Neural progenitor cell (in vitro differentiated cells): ENCODE results near the gene SLC47A1. TPM values are rescaled to one million over a fixed set of nuclear protein-coding genes. Genes with fewer than 3 reads are reported as not detected.

ENCODE experiments used
- DNase-seq: peaks from one replicate; pipeline ENCODE4 v3.0.0-alpha.2; 2016; ENCODE audit warnings: low spot score
- H2AFZ ChIP-seq: fragments of 200-600 bp; sonication (generic); replicated peaks from 2 replicates; pipeline ENCODE4 v1.6.1; 2016; ENCODE audit warnings: antibody characterized with exemption
- H3F3A ChIP-seq: fragments of 200-600 bp; sonication (generic); 2 replicates; pipeline ENCODE4 v1.6.1; 2016; ENCODE audit warnings: antibody characterized with exemption, low read depth
- H3K27ac ChIP-seq: fragments of 200-600 bp; sonication (generic); 2 replicates; pipeline ENCODE4 v1.5.1; 2016; ENCODE audit warnings: mild to moderate bottlenecking
- H3K27me3 ChIP-seq: fragments of 200-600 bp; sonication (generic); 2 replicates; pipeline ENCODE4 v1.6.1; 2016; ENCODE audit warnings: mild to moderate bottlenecking, moderate library complexity
- H3K36me3 ChIP-seq: fragments of 200-600 bp; sonication (generic); 2 replicates; pipeline ENCODE4 v1.5.1; 2016
- H3K4me1 ChIP-seq: fragments of 200-600 bp; sonication (generic); 2 replicates; pipeline ENCODE4 v1.6.1; 2016; ENCODE audit warnings: mixed run types
- H3K4me2 ChIP-seq: fragments of 200-600 bp; sonication (generic); 2 replicates; pipeline ENCODE4 v1.6.1; 2016
- H3K4me3 ChIP-seq: fragments of 200-600 bp; sonication (generic); 2 replicates; pipeline ENCODE4 v1.5.1; 2016
- H3K79me2 ChIP-seq: fragments of 200-600 bp; sonication (generic); 2 replicates; pipeline ENCODE4 v1.6.1; 2016; ENCODE audit warnings: low read depth
- H3K9ac ChIP-seq: fragments of 200-600 bp; sonication (generic); 2 replicates; pipeline ENCODE4 v1.6.1; 2016
- H3K9me3 ChIP-seq: fragments of 200-600 bp; sonication (generic); 2 replicates; pipeline ENCODE4 v1.5.1; 2016; ENCODE audit warnings: low read depth
- H4K20me1 ChIP-seq: fragments of 200-600 bp; sonication (generic); 2 replicates; pipeline ENCODE4 v1.6.1; 2016; ENCODE audit warnings: low read depth
- H3K27ac Mint-ChIP-seq: 3 replicates; pipeline ENCODE4 v1.8.0; 2021; ENCODE audit warnings: mixed read lengths
- H3K27me3 Mint-ChIP-seq: 2 replicates; pipeline ENCODE4 v1.8.0; 2022; ENCODE audit warnings: low read depth, mild to moderate bottlenecking, inconsistent platforms, moderate library complexity, mixed read lengths; ENCODE audit not compliant: insufficient read depth
- H3K36me3 Mint-ChIP-seq: 3 replicates; pipeline ENCODE4 v1.8.0; 2021; ENCODE audit warnings: mixed read lengths
- H3K4me1 Mint-ChIP-seq: 3 replicates; pipeline ENCODE4 v1.8.0; 2021; ENCODE audit warnings: mixed read lengths
- H3K4me3 Mint-ChIP-seq: 3 replicates; pipeline ENCODE4 v1.8.0; 2021; ENCODE audit warnings: mild to moderate bottlenecking, moderate library complexity, mixed read lengths
- H3K9me3 Mint-ChIP-seq: 3 replicates; pipeline ENCODE4 v1.8.0; 2020; ENCODE audit warnings: mixed read lengths
- EZH2 ChIP-seq: fragments of 200-600 bp; sonication (generic); IDR thresholded peaks from 2 replicates; pipeline ENCODE4 v1.6.1; 2017; ENCODE audit warnings: antibody characterized with exemption, mild to moderate bottlenecking, moderate library complexity
- EZH2phosphoT487 ChIP-seq: fragments of 200-600 bp; sonication (generic); IDR thresholded peaks from 2 replicates; pipeline ENCODE4 v1.6.1; 2017; ENCODE audit warnings: antibody characterized with exemption
- total RNA-seq: library from RNA; depleted of rRNA; stranded (reverse); fragments of >200 nt; gene quantifications from 2 replicates; pipeline ENCODE4 v1.2.3, GENCODE V29; 2015; ENCODE audit warnings: low replicate concordance
- TF ChIP-seq, protein P1 (sequence below): fragments of 200-600 bp; sonication (generic); IDR thresholded peaks from 2 replicates; pipeline ENCODE4 v1.5.1; 2017; ENCODE audit warnings: antibody characterized with exemption, mild to moderate bottlenecking

The SLC47A1 gene, protein sequence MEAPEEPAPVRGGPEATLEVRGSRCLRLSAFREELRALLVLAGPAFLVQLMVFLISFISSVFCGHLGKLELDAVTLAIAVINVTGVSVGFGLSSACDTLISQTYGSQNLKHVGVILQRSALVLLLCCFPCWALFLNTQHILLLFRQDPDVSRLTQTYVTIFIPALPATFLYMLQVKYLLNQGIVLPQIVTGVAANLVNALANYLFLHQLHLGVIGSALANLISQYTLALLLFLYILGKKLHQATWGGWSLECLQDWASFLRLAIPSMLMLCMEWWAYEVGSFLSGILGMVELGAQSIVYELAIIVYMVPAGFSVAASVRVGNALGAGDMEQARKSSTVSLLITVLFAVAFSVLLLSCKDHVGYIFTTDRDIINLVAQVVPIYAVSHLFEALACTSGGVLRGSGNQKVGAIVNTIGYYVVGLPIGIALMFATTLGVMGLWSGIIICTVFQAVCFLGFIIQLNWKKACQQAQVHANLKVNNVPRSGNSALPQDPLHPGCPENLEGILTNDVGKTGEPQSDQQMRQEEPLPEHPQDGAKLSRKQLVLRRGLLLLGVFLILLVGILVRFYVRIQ
- total RNA-seq = 1.9 and 2.1 TPM in 2 replicates

DNA sequence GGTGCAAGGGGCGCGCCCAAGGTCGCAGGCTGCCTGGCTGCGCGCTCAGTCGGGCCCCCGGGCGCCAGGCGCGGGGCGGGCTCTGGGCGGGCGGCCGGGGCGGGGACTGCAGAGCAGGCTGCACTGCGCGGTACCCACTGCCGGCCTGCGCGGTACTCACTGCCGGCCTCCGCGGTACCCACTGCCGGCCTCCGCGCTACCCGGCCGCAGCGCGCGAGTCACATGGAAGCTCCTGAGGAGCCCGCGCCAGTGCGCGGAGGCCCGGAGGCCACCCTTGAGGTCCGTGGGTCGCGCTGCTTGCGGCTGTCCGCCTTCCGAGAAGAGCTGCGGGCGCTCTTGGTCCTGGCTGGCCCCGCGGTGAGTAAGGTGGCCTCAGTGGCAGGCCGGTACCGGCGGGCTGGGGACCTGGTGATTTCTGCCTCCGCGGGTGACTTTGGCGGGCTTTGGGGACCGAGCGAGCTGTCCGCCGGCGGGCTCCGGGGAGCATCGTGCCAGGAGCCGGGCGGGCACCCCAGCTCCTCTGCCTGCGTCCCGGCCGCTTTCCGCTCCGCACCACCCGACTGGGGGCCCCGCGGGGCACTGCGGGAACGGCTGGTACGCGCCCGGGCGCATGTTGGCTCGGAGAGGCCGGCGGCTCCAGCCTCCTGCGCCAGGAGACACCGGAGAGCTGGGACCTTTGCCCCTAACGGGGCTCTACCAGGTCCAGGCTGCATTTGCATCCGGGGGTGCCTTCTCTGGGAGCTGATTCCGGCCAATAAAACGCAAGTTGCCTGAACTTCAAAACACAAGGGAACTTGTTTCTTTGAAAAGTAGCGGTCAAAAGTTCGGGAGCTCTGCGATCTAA, at the start of gene SLC47A1:
TSS of gene SLC47A1 (plus strand) at position 137 of the 844 bp plus-strand sequence. CDS start at position 223, 86 bp downstream.
- peak; percentile 67 for DNase-seq
- no peaks in the 10 kb centered on the region for H3K36me3 ChIP-seq
- H3K4me1 ChIP-seq = peaks cover 5% of the 10 kb centered on the region
- peaks cover 8% of the 10 kb centered on the region for H3F3A ChIP-seq
- H4K20me1 ChIP-seq = no peaks in the 10 kb centered on the region
- no peak within 1 kb of the TSS for H3K9ac ChIP-seq
- no peak within 1 kb of the TSS for H3K27ac ChIP-seq
- peak within 1 kb of the TSS; percentile 95 for H3K4me2 ChIP-seq
- peak within 1 kb of the TSS; percentile 63 for H3K4me3 ChIP-seq
- TF ChIP-seq, protein P1, sequence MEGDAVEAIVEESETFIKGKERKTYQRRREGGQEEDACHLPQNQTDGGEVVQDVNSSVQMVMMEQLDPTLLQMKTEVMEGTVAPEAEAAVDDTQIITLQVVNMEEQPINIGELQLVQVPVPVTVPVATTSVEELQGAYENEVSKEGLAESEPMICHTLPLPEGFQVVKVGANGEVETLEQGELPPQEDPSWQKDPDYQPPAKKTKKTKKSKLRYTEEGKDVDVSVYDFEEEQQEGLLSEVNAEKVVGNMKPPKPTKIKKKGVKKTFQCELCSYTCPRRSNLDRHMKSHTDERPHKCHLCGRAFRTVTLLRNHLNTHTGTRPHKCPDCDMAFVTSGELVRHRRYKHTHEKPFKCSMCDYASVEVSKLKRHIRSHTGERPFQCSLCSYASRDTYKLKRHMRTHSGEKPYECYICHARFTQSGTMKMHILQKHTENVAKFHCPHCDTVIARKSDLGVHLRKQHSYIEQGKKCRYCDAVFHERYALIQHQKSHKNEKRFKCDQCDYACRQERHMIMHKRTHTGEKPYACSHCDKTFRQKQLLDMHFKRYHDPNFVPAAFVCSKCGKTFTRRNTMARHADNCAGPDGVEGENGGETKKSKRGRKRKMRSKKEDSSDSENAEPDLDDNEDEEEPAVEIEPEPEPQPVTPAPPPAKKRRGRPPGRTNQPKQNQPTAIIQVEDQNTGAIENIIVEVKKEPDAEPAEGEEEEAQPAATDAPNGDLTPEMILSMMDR = no peak
- TF ChIP-seq EZH2phosphoT487 (peak; percentile 57), EZH2 (peak; percentile 75)
- H2AFZ ChIP-seq = peak within 1 kb of the TSS; percentile 98
- Mint-ChIP-seq H3K4me3 (peak within 1 kb of the TSS; percentile 83), H3K36me3 (no peaks in the 10 kb centered on the region), H3K4me1 (peaks cover 14% of the 10 kb centered on the region), H3K27me3 (peaks cover 37% of the 10 kb centered on the region), H3K9me3 (peaks cover 2% of the 10 kb centered on the region), H3K27ac (no peak within 1 kb of the TSS)
- no peaks in the 10 kb centered on the region for H3K9me3 ChIP-seq
- H3K79me2 ChIP-seq = no peaks in the 10 kb centered on the region
- H3K27me3 ChIP-seq = peaks cover 56% of the 10 kb centered on the region

DNA sequence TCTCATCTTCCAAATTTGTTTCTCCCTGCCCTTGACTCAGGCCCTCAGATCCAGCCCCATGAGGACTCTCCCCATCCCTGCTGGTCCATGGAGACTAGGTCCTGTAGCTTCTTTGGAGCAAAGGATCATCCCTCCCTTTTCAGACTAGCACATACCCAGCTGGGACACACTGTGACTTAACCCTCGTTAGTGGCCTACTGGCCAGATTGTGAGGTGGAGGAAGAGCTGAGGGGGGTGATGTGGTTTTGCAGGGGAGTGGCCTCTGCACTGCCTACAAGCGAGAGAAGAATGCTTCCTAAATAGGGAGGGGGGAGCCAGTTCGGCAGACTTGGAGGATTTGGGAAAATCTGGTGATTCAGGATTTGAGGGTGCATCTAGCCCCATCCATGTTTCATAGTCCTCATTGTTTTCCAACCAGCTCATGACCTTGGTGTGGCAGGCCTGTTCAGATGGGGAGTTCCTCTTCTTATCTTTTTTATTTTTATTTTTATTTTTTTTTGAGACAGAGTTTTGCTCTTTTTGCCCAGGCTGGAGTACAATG, 47.8 kb upstream of the SLC47A1 start:
- Mint-ChIP-seq H3K36me3 (no peaks in the 10 kb centered on the region), H3K4me3 (peak overlapping the region; percentile 9), H3K27ac (no peak overlapping the region), H3K9me3 (peaks cover 2% of the 10 kb centered on the region), H3K4me1 (peaks cover 11% of the 10 kb centered on the region), H3K27me3 (peaks cover 9% of the 10 kb centered on the region)
- H3K4me1 ChIP-seq = peaks cover 5% of the 10 kb centered on the region
- H3K4me2 ChIP-seq = no peak overlapping the region
- DNase-seq = no peak
- no peaks in the 10 kb centered on the region for H3F3A ChIP-seq
- no peak overlapping the region for H3K9ac ChIP-seq
- no peaks in the 10 kb centered on the region for H3K9me3 ChIP-seq
- H3K27ac ChIP-seq = no peak overlapping the region
- no peaks in the 10 kb centered on the region for H3K27me3 ChIP-seq
- H3K4me3 ChIP-seq = no peak overlapping the region
- no peaks in the 10 kb centered on the region for H4K20me1 ChIP-seq
- TF ChIP-seq, protein P1 = no peak
- TF ChIP-seq EZH2phosphoT487 (no peak), EZH2 (no peak)
- H2AFZ ChIP-seq = no peak overlapping the region
- no peaks in the 10 kb centered on the region for H3K79me2 ChIP-seq
- H3K36me3 ChIP-seq = no peaks in the 10 kb centered on the region

DNA sequence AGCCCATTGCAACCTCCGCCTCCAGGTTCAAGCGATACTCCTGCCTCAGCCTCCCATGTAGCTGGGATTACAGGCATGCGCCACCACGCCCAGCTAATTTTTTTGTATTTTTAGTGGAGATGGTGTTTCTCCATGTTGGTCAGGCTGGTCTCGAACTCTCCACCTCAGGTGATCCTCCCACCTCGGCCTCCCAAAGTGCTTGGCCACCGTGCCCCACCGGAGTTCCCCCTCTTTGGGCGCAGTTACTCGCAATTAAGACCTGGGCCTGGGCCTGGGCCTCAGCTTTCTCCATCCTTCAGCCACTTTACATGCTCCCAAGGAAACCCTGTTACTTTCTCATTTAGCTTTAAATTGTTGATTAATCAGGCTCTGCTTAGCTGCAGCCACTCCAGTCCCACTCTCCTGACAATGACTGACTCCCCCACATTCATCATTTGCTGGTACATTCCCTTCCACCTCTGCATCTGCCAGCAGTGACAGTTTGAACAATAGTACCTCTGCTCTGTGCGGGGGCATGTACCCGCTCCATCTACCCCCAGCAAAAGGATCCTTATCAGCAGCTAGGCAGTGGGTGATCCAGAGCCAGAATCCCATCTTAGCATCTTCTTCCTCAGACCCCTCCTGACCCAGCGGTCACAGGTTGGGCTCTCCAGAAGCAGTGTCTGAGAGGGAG, 47.2 kb upstream of the SLC47A1 start:
- peak overlapping the region; percentile 38 for H3K27ac Mint-ChIP-seq

More for the DNA sequence above, 47.2 kb upstream of the SLC47A1 start:
- no peak overlapping the region for H3K4me3 ChIP-seq
- Mint-ChIP-seq H3K9me3 (peaks cover 2% of the 10 kb centered on the region), H3K36me3 (no peaks in the 10 kb centered on the region), H3K27me3 (peaks cover 9% of the 10 kb centered on the region), H3K4me3 (peak overlapping the region; percentile 27), H3K4me1 (peaks cover 11% of the 10 kb centered on the region)
- H3K9ac ChIP-seq = no peak overlapping the region
- no peaks in the 10 kb centered on the region for H3K36me3 ChIP-seq
- no peak overlapping the region for H2AFZ ChIP-seq
- TF ChIP-seq, protein P1 = no peak
- TF ChIP-seq EZH2phosphoT487 = no peak
- TF ChIP-seq EZH2 = no peak
- H3K27me3 ChIP-seq = no peaks in the 10 kb centered on the region
- peaks cover 5% of the 10 kb centered on the region for H3K4me1 ChIP-seq
- no peak overlapping the region for H3K4me2 ChIP-seq
- H3K79me2 ChIP-seq = no peaks in the 10 kb centered on the region
- no peaks in the 10 kb centered on the region for H4K20me1 ChIP-seq
- no peaks in the 10 kb centered on the region for H3F3A ChIP-seq
- no peak overlapping the region for H3K27ac ChIP-seq
- H3K9me3 ChIP-seq = no peaks in the 10 kb centered on the region
- no peak for DNase-seq
